HG02852 (cell line): ENCODE measurements around the gene FAM180A.
"Not testable (repeated sequence)": the region's sequence is repeated elsewhere in the genome, so short reads cannot be mapped to it uniquely, and the experiment has no call there.

ENCODE experiments used
- ATAC-seq: cut with Tn5 transposase; IDR thresholded peaks from one replicate; pipeline ENCODE4 v1.9.1; 2021; ENCODE audit warnings: mild to moderate bottlenecking, moderate library complexity; ENCODE audit not compliant: unreplicated experiment

The FAM180A gene

DNA sequence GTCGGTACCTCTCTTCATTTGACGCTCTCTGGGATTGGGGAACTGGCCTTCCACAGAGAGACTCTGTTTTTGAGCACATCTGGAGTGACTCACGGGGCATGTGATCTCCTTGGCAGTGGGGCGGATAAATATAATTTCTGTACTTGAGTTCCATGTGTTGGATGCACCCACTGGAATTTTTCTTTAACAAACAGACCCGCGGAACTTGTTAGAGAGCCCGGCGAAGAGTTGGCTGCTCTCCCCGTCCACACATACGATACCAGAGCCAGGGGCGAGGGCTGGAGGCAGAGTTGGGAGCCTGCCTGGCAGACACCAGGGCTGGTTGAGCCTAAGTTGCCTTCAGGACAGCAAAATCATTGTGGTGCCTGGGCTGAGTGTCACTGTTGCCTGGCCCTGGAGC, at the start of gene FAM180A:
TSS of gene FAM180A (minus strand) at position 44 of the 400 bp plus-strand sequence. CDS start 233 bp downstream, outside the sequence.
- ATAC-seq: no peak

DNA sequence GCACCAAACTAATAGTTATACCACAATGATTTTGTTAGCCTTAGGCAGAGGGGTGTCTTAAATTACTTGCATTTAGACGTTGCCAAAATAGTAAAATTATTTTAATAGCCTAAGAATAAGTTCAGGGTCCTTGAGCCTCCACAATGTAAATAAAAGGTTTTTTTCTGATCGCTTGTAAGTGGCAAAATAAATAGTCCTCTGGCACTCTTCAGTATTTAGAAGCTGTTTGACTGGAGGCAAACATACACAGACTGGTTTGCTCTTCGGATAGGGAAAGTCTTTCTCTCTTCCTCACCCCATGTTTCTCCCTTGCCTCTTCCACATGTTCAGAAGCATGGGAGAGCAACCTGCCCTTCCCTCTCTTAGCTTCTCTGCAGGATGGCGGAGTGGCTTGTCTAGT, 49.5 kb upstream of the FAM180A start:
- ATAC-seq: no peak

DNA sequence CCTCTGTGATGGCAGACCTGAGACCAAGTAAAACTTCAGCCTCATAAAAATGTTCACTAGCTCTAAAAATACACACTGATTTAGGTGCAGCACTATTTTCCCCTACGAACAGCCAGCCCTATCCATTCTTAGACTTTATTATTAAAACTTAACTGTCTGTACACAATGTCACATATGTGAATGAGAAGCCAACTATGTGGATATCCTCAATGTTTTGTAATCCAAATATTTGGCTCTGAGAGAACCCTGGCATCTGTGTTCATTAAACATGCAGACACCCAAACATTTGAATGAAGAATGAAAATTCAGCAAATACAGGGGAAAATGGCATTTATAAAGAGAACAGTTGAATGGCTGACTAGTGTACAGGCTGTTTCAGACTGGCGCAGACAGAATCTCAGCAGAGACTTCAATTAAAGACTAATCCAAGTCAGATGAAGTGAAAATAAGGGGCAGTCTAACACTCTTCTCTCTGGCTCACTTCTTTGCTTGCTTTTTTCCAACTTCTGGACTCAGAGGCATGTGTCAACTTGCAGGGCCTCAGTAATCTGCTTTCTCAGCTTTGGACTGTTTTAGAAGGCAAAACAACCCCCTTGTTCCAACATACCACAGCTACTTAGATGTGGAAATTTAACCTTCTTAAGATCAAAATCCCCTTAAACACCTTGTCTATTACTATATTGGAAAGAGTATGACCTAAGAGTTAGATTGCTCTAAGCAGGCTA, 47.4 kb upstream of the FAM180A start:
- no peak for ATAC-seq

DNA sequence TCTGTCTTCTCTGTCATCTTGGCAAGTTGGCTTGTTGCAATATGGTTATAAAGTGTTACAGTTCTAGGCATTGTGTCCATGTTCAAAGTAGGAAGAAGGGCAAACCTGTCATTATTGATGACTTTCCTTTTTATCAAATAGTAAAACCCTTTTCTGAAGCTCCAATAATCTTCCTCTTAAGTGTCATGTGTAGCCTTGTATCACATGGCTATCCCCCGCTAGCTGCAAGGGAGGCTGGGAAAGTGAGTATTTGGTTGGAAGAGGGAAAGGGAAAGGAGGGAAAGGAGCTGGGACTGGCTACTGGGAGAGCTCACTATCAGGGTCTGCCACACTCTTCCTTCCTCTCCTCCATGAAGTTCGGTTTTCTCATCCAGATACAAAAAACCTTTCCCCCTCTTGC, 45.2 kb upstream of the FAM180A start:
- ATAC-seq: no peak

GRCh38 chr7:135792866-135793265, 44.3 kb upstream of the FAM180A start:
- no peak for ATAC-seq

- ATAC-seq: no peak
Observed at GRCh38 chr7:135792363-135792668, 43.7 kb upstream of the FAM180A start.

DNA sequence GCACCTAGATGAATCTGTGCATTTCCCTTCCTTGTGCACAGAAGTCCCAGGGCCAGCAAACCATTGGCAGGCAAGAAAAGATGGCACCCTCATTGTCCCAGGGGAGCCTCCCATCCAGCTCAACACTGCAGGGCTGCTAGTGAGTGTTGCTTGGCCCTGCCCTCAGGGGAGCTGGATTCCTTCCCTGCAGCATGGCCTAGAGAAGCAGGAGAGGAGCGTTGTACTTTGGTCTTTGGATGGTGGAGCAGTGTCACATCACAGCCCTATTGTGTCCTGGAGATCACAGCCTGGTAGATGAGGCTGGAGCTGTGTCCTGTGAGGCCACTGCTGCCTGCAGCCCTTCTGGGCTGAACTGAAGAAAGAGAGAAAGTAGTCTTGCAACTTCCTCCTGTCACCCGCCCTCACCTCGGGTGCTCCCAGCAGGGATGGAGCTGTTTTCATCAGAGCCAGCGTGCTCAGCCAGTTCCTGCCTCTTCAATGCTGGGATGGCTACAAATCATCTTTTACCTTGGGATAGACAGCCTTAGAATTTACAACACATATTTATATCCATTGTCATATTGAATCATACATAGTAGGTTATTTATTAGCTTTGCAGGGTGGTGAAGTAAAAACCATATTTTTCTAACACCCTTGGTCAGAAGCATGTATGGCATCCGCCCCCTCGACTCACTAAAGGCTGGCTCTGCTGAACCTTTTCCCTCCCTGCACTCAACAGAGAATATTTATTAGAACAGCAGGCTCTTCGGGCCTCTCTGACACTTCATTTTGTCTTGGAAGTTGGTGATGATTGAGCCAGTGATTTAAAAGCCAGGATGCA, 43.1 kb upstream of the FAM180A start:
- ATAC-seq: no peak

- no peak for ATAC-seq
Observed at GRCh38 chr7:135790371-135790977, 41.9 kb upstream of the FAM180A start.

GRCh38 chr7:135789956-135790355, 41.3 kb upstream of the FAM180A start:
- no peak for ATAC-seq

DNA sequence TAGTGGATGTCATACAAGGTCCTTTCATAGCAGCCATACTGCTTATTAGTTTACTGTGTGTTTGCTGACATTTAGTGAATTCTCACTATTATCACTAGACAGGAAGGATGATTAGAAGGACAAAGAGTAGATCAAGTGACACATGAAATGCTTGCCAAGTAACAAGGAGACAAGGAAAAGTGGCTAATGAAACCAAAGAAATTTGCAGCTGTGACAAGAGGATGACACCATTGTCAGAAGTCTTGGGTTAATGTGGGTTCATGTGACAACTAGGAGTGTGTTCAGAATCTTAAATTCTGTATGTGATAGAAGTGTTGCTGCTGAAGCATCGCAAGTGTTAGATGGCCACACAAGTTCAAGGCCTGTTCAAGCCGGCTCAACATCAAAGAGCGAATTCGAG, 40.8 kb upstream of the FAM180A start:
- no peak for ATAC-seq

GRCh38 chr7:135786911-135787310, 38.3 kb upstream of the FAM180A start:
- ATAC-seq: no peak

DNA sequence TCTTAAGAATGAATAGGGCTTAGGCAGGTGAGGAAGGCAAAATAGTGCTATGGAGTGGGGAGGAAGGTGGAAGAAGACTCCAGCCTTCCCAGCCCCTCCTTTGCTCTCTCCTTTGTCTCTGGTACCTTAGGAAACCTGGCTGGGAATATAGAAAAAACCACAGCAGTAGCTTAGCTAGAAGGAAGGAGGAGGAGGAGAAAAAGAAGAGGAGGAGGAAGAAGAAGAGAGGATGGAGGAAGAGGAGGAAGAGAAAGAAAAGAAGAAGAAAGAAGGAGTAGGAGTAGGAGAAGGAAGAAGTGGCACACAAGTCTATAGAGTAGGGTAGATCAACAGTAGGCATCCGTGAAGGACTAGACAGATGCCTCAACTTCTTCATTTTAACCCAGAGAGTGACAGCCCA, 36.5 kb upstream of the FAM180A start:
- no peak for ATAC-seq

DNA sequence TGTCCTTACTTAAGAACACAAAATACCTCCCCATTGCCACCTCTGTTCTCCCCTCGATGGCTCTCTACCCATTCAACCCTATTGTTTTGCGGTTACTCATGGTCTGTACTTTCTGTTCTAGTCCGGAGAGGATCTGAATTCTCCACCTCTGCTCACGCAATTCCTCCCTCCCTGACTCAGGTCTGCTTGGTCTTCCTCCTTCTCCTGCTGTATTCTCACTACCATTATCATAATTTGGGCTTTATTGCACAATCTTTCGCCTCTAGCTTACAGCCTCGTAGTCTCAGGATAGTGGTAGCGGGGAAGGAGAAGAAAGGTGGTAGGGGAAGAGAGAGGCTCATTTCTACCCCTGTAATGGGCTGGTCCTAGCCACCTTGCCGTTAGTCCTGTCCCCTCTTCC, 35.4 kb upstream of the FAM180A start:
- ATAC-seq: no peak

DNA sequence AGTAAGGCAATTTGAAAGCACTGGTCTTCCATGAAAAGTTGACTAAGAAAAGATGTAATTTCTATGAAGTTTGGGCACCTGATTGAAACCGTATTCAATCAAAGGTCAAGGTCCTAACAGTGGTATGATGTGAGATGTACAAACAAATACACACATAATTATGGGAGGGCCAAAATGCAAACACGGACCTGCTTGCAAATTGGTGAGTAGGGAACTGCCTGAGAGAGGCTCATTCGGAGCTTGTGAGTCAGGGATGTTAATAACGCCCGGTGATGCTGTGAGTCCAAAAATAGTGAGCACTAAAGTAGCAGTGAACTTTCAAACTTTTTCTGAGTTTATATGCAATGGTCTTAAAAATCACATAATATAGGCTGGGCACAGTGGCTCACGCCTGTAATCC, 34.2 kb upstream of the FAM180A start:
- no peak for ATAC-seq

- no peak for ATAC-seq
Observed at GRCh38 chr7:135782377-135782776, 33.8 kb upstream of the FAM180A start.

GRCh38 chr7:135777626-135778398, 29.2 kb upstream of the FAM180A start:
- no peak for ATAC-seq

DNA sequence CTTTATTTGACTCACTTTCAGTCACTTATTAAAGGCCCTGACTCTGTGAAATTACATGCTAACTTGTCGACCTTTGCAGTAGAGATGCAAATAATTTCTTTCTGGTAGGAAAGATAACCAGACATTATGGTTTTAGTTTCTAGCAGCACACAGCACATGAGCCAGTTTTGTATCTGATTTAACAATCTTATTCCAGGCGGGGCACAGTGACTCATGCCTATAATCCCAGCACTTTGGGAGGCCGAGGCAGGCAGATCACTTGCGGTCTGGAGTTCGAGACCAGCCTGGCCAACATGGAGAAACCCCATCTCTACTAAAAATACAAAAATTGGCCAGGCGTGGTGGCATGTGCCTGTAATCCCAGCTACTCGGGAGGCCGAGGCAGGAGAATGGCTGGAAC, 27.3 kb upstream of the FAM180A start:
- not testable (repeated sequence) for ATAC-seq

DNA sequence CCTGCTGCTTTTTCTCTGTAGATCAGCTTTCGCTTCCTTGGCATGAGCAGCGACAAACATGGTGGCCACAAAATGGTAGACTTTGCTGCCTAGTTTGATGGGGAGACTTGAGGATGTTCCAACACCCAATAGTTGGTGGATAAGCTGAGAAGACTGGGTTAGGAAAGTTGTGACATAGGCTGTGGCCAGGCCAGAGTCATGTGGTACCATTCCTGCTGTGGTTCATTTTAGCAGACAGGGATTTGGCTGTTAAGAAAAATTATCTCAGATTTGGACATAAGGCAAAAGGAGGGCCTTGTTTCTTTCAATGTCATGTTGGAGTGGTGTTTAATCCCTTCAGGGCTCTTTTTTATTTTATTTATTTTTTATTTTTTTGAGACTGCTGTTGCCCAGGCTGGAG, 26.6 kb upstream of the FAM180A start:
- ATAC-seq: no peak

GRCh38 chr7:135774284-135774683, 25.7 kb upstream of the FAM180A start:
- ATAC-seq: no peak

GRCh38 chr7:135773464-135773863, 24.9 kb upstream of the FAM180A start:
- no peak for ATAC-seq

- ATAC-seq: no peak
Observed at GRCh38 chr7:135772639-135773222, 24.1 kb upstream of the FAM180A start.
